NK-92 (cell line): ENCODE measurements around the gene MRPS2.
"Not testable (repeated sequence)": the region's sequence is repeated elsewhere in the genome, so short reads cannot be mapped to it uniquely, and the experiment has no call there.

Experiments
- DNase-seq: peaks from one replicate; lab custom pipeline; 2025; ENCODE audit not compliant: unreplicated experiment; lab: John Stamatoyannopoulos, UW

Gene MRPS2

GRCh38 chr9:135499326-135500070 lies 984 bp upstream of the MRPS2 start:
- no peak for DNase-seq

- no peak for DNase-seq
These were observed 384 bp upstream of the MRPS2 start for GRCh38 chr9:135500071-135500524.

DNA sequence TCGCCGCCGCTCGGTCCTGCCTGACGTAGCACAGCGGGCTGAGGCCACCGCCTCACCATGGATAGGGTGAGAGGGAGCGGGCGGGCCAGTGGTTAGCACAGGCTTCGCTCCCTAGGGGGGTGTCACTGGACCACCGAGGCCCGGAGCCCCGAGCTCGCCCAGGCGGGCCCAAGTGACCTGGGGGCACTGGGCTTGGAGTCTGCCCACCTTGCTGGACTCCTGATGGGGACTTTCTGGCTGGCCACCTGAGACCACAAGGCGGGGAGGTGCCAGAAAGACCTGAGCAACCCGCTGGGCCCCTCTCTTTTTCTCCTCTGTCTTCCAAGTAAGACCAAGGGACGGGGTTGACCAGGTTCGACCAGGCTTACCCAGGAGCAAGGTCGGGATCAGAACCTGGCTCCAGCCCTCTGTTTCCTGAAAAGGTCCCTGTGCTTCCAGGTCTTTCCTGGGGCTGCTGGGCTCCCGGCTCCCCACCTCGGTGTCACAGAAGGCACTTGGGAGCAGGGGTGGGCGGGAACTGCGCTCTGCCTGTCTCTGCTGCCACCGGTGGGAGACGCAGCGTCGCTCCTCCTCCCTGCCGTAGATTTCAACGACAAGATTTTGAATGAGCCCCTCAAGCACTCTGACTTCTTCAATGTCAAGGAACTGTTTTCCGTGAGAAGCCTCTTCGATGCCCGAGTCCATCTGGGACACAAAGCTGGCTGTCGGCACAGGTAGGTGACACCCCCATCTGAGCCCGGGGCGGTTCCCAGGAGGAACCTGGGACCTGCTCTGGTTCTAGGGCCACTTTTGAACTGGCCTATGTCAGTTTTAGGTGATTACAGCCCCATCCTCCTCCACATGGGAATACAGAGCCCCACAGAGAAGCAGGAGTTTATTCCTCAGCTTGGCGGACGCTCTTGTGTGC lies 1.0 kb downstream of the MRPS2 start:
- no peak for DNase-seq

DNA sequence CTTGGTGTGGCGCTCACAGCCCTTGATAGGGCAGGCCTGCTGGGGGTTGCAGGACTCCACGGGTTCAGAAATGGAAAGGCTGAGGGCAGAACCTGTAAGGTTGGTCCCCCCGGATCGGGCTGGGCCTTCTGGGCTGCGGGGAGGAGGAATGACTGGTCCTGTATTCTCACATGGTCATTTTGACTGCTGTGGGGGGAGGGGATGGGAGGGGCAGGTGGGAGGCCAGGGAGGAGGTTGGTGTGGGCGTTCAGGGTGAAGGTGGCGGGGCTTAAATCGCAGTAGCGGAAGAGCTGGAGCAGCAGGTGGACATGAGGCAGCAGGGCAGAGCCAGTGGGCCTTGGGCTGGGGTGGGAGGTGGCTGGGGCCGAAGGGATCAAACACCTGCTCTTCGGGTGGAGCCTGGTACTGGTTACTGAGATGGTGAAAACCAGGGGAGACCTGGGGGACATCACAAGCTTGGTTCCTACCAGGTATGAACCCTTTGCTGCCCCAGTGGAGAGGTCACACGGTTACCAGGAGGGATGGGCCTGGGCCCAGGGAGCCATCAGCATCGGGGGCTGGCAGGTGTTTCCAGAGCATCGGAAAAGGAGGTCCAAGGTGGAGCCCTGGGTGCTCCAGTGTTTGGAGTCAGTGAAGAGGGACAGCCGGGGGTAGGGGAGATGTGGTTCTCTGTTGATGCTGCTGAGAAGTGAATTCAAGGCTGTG lies 1.8 kb downstream of the MRPS2 start:
- DNase-seq: no peak

GRCh38 chr9:135502873-135503321 lies 2.4 kb downstream of the MRPS2 start:
- no peak for DNase-seq

GRCh38 chr9:135503371-135504261 lies 3.1 kb downstream of the MRPS2 start:
- DNase-seq: no peak

- no peak for DNase-seq
These were observed 4.1 kb downstream of the MRPS2 start for GRCh38 chr9:135504262-135505243.

DNA sequence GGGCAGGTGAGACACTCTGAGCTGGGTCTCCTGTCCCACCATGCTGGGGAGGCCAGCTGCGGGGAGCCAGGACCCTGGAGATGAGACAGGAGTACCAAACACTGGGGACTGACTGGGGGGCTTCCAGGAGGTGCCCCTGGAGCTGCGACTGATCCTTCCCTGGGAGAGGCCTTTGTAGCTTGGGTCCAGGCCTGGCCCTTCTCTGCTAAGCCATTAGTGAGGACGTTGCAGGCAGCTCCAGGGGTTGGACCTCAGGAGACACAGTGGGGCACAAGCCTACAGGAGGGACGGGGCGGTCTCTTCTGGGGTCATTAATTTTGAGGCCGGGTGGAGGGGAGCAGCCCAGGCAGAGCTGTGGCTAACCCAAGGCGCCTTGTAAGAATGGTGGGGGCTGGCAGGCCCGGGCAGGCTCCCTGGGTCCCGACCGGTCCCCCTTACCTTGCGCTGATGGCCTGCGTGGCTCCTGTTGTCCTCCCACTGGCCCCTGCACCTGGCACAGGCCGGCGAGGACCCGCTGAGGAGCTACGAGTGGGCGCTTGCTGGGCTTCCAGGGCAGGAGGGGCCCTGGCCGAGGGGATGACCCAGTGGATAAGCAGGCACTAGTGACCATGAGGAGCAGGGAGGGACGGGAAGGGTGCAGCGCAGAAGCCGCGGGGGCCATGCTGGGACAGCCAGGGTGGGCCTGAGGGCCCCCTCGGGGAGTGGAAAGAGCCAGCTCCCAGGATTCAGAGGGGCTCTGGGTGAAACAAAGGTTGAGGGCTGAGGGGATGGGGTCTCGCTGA lies 5.1 kb downstream of the MRPS2 start:
- DNase-seq: no peak

DNA sequence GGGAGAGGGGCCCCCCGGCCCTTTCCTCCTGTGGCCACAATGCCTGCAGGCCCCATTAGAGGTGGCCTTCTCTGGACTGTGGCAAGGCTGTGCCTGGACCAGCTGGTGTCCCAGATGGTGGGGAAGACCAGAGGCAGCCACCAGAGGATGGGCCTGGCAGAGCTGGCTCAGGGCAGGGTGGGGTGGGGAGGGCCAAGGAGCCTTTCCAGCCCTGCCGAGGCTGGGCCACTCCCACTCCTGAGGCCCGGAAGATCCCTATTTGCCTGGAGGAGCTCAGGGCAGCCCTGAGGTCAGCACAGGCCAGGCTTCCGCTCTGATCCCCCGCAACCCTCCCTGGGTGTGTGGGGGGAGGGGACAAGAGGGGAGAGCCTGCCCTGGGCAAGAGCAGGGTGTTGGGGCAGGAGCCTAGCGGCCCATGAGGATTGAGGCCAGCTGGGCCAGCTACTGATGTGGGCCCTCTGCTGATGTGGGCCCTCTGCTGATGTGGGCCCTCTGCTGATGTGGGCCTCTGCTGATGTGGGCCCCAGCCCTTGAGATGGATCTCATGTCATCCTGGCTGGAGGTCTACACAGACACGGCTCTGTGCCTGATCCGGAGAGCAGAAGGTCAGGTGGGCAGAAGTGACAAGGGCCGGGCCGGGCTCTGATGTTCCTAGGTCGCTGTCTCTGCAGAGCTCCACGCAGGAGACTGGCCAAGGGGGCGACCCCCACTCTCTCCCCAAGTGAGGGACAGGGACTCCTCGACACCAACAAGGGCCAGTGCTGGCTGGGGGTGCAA lies 6.0 kb downstream of the MRPS2 start:
- DNase-seq: no peak

- DNase-seq: no peak
These were observed 6.9 kb downstream of the MRPS2 start for GRCh38 chr9:135507104-135508035.

DNA sequence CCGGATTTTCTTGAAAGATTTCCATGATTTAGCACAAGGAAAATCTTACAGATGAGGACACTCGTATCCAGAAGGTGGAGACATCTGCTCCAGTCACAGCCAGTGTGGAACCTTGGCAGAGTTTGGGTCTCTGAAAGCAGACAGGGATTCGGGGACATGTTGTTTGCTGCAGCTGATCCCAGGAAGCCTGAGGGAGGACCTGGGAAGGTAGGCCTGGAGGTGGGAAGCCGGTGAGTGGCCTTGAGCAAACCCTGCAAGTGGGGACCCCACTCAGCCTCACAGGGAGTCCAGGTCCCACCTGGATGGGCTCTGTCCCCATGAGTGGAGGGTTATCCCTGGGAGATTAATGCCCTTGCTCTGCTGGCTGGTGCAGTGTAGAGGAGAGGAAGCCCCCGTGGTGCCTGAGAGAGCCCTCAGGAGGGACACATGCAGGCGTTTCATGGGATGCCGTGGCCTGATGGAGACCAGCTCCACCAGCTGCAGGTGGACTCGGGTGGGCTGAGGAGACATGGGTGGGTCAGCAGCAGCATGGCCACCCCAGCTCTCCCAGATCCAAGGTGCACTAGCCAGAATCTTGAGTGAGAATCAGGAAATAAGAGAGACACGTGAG lies 7.8 kb downstream of the MRPS2 start:
- DNase-seq: no peak

DNA sequence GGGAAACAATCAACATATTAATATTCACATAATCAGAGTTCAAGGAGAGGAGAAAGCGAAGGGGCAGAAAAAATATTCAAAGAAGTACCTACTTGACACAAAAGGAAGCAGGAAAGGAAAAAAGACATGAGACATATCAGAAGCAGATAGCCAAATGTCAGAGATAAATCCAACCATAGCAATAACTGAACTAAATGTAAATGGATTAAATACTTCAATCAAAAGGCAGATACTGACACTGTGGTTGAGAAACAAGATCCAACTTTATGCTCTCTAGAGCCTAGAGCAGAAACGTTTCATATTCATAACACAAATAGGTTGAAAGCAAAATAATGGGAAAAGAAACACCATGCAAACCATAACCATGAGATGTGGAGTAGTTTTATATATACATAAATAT lies 9.0 kb downstream of the MRPS2 start:
- DNase-seq: no peak

GRCh38 chr9:135512241-135512603 lies 11.7 kb downstream of the MRPS2 start:
- no peak for DNase-seq

- no peak for DNase-seq
These were observed 12.4 kb downstream of the MRPS2 start for GRCh38 chr9:135512904-135513303.

DNA sequence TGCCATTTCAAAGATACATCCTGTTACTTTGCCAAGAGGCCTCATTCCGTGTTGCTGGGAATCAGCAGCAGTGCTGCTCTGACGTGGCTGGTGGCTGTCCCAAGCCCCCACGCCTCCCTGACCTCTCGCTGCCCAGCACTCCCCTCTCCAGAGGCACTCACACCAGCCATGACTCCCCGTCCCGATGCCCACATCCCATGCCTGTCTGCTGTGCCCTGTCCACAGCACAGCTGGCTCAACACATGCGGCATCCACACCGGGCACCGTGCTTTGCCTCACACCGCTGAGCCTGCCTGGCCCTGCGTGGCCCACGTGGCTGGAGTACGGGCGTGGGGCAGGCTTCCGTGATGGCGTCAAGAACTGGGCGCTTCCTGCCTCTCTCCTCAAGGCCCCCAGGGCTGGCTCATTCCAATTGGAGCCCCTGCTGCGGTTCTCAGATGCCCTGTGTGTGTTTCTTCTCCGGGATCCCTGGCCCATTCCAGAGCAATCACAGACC lies 12.9 kb downstream of the MRPS2 start:
- no peak for DNase-seq

DNA sequence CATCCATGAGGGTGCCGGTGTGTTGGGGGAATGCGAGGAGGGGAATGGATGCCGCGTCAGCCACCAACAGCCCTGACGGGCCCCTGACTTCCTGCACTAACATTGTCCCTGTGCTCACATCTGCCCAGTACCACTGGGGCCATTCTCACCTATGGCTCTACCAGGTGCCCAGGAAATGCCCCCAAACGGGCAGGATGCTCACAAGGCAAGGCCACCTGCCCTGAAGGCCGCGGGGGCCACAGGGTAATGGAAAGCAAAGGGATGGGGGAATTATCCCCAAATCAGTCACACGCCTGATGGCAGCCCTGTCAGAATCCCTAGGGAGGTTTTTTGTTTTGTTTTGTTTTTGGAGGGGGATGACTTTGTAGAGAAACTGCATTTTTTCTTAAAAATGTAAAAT lies 13.4 kb downstream of the MRPS2 start:
- DNase-seq: not testable (repeated sequence)
